GM18858 (cell line): Measurements from ENCODE around the gene DDX56.

Experiments
- ATAC-seq: cut with Tn5 transposase; IDR thresholded peaks from one replicate; pipeline ENCODE4 v1.9.1; 2021; ENCODE audit not compliant: unreplicated experiment

The DDX56 gene

GRCh38 chr7:44573464-44574286 is at the start of gene DDX56:
TSS of gene DDX56 (minus strand) at chr7:44573908. CDS start at chr7:44573895, 13 bp downstream.
- ATAC-seq, result peak; percentile 85

- ATAC-seq, result peak; percentile 71
Measured at GRCh38 chr7:44622342-44623151, 48.8 kb upstream of the DDX56 start.

- ATAC-seq, result no peak
Measured at GRCh38 chr7:44621750-44622103, 48.0 kb upstream of the DDX56 start.

- no peak for ATAC-seq
Measured at GRCh38 chr7:44621034-44621749, 47.5 kb upstream of the DDX56 start.

GRCh38 chr7:44618753-44619152 is 45.0 kb upstream of the DDX56 start:
- no peak for ATAC-seq

- no peak for ATAC-seq
Measured at GRCh38 chr7:44618045-44618444, 44.3 kb upstream of the DDX56 start.

GRCh38 chr7:44617225-44617890 is 43.6 kb upstream of the DDX56 start:
- ATAC-seq, result peak; percentile 43

- ATAC-seq, result no peak
Measured at GRCh38 chr7:44616545-44616944, 42.8 kb upstream of the DDX56 start.

- ATAC-seq, result no peak
Measured at GRCh38 chr7:44615793-44616192, 42.1 kb upstream of the DDX56 start.

- ATAC-seq, result no peak
Measured at GRCh38 chr7:44615149-44615611, 41.5 kb upstream of the DDX56 start.

- ATAC-seq, result no peak
Measured at GRCh38 chr7:44609829-44610228, 36.1 kb upstream of the DDX56 start.

GRCh38 chr7:44608916-44609648 is 35.4 kb upstream of the DDX56 start:
- no peak for ATAC-seq

- ATAC-seq, result no peak
Measured at GRCh38 chr7:44607141-44608068, 33.7 kb upstream of the DDX56 start.

GRCh38 chr7:44606341-44607140 is 32.8 kb upstream of the DDX56 start, which contains the start of gene OGDH:
TSS of gene OGDH (plus strand) at chr7:44606627. CDS start at chr7:44624344, 17,717 bp downstream.
- peak; percentile 83 for ATAC-seq

GRCh38 chr7:44604941-44605340 is 31.2 kb upstream of the DDX56 start:
- no peak for ATAC-seq

- ATAC-seq, result no peak
Measured at GRCh38 chr7:44603193-44603592, 29.5 kb upstream of the DDX56 start.

- ATAC-seq, result no peak
Measured at GRCh38 chr7:44602576-44602910, 28.8 kb upstream of the DDX56 start.

- ATAC-seq, result no peak
Measured at GRCh38 chr7:44599222-44599621, 25.5 kb upstream of the DDX56 start.
